Liver (tissue), 9 donors: ENCODE data around the gene CENPX. TPM values are rescaled to one million over a fixed set of nuclear protein-coding genes. Genes with fewer than 3 reads are reported as not detected.

Experiments
- DNase-seq: peaks from one replicate; pipeline ENCODE4 v3.0.0-alpha.2; 2017; ENCODE audit warnings: low spot score
- H3K27ac ChIP-seq, 2 donors: one replicate each; pipeline ENCODE4 v1.7.0; 2013; ENCODE audit warnings: inconsistent platforms in 2 of 2, low read length in 2 of 2, control low read depth in 1 of 2, low read depth in 1 of 2, mild to moderate bottlenecking in 1 of 2
- H3K27me3 ChIP-seq, 4 donors: one replicate each; pipeline versions ENCODE4 v1.6.1 to v1.7.0; 2013; ENCODE audit warnings: low read length in 3 of 4, inconsistent platforms in 1 of 4, mild to moderate bottlenecking in 1 of 4, moderate library complexity in 1 of 4; ENCODE audit not compliant: control insufficient read depth in 4 of 4, insufficient read depth in 4 of 4
- H3K36me3 ChIP-seq, 4 donors: one replicate each; pipeline versions ENCODE4 v1.6.1 to v1.7.0; 2013; ENCODE audit warnings: low read length in 3 of 4, mild to moderate bottlenecking in 3 of 4, low read depth in 1 of 4, moderate library complexity in 1 of 4; ENCODE audit not compliant: control insufficient read depth in 4 of 4, insufficient read depth in 3 of 4
- H3K4me1 ChIP-seq, 4 donors: one replicate each; pipeline versions ENCODE4 v1.6.1 to v1.7.0; 2013; ENCODE audit warnings: low read length in 3 of 4, mild to moderate bottlenecking in 3 of 4, moderate library complexity in 1 of 4; ENCODE audit not compliant: control insufficient read depth in 4 of 4, insufficient read depth in 4 of 4
- H3K4me3 ChIP-seq, 3 donors: one replicate each; pipeline versions ENCODE4 v1.6.1 to v1.7.0; 2013; ENCODE audit warnings: low read length in 3 of 3, control low read depth in 1 of 3, low read depth in 1 of 3, mild to moderate bottlenecking in 1 of 3
- H3K9ac ChIP-seq, 2 donors: one replicate each; pipeline ENCODE4 v1.7.0; 2013; ENCODE audit warnings: low read length in 2 of 2, mild to moderate bottlenecking in 2 of 2, moderate library complexity in 2 of 2, control low read depth in 1 of 2, low read depth in 1 of 2
- H3K9me3 ChIP-seq, 4 donors: one replicate each; pipeline versions ENCODE4 v1.6.1 to v1.7.0; 2013; ENCODE audit warnings: low read length in 3 of 4; ENCODE audit not compliant: control insufficient read depth in 4 of 4
- ATF3 ChIP-seq: IDR thresholded peaks from 2 replicates; pipeline ENCODE4 v1.6.1; 2016; ENCODE audit warnings: antibody characterized with exemption
- CTCF ChIP-seq: fragments of 150-350 bp; IDR thresholded peaks from 2 replicates; pipeline ENCODE4 v1.5.1; 2017; ENCODE audit warnings: improper control_type of control experiment, low read depth, low read length; ENCODE audit not compliant: missing input control
- FOXA2 ChIP-seq: IDR thresholded peaks from 2 replicates; pipeline ENCODE4 v1.6.1; 2016; ENCODE audit warnings: antibody characterized with exemption
- GABPA ChIP-seq, 2 donors: IDR thresholded peaks in 1 of 2; conservative IDR thresholded peaks in 1 of 2; 2 replicates each; pipeline ENCODE4 v1.6.1; 2016; ENCODE audit warnings: antibody characterized with exemption in 2 of 2, mild to moderate bottlenecking in 1 of 2, moderate library complexity in 1 of 2
- HNF4A ChIP-seq, 2 donors: conservative IDR thresholded peaks; 2 replicates each; pipeline ENCODE4 v1.6.1; 2016; ENCODE audit warnings: antibody characterized with exemption in 2 of 2, mild to moderate bottlenecking in 2 of 2
- HNF4G ChIP-seq: IDR thresholded peaks from 2 replicates; pipeline ENCODE4 v1.6.1; 2016; ENCODE audit warnings: antibody characterized with exemption
- MAX ChIP-seq: IDR thresholded peaks from 2 replicates; pipeline ENCODE4 v1.6.1; 2016; ENCODE audit warnings: antibody characterized with exemption
- NR2F2 ChIP-seq: IDR thresholded peaks from 2 replicates; pipeline ENCODE4 v1.6.1; 2016; ENCODE audit warnings: antibody characterized with exemption
- RAD21 ChIP-seq, 2 donors: IDR thresholded peaks; 2 replicates each; pipeline ENCODE4 v1.6.1; 2016; ENCODE audit warnings: antibody characterized with exemption in 2 of 2, mild to moderate bottlenecking in 2 of 2
- RXRA ChIP-seq, 2 donors: IDR thresholded peaks; 2 replicates each; pipeline ENCODE4 v1.6.1; 2017 to 2018; ENCODE audit warnings: antibody characterized with exemption in 2 of 2, mild to moderate bottlenecking in 1 of 2
- SP1 ChIP-seq: IDR thresholded peaks from 2 replicates; pipeline ENCODE4 v1.6.1; 2018; ENCODE audit warnings: antibody characterized with exemption, mild to moderate bottlenecking
- TAF1 ChIP-seq: conservative IDR thresholded peaks from 2 replicates; pipeline ENCODE4 v1.6.1; 2016; ENCODE audit warnings: antibody characterized with exemption, mild to moderate bottlenecking
- YY1 ChIP-seq: IDR thresholded peaks from 2 replicates; pipeline ENCODE4 v1.6.1; 2016; ENCODE audit warnings: antibody characterized with exemption, mild to moderate bottlenecking
- ZBTB33 ChIP-seq: IDR thresholded peaks from 2 replicates; pipeline ENCODE4 v1.6.1; 2016; ENCODE audit warnings: antibody characterized with exemption
- WGBS: extraction: QIAGEN DNeasy Blood & Tissue Kit; methylation state at CpG from one replicate; pipeline ENCODE4 v1.1.7; 2013; 5-methylcytosine and 5-hydroxymethylcytosine counted together
- polyA plus RNA-seq, 2 donors: library from polyadenylated mRNA; stranded (reverse) in 1 of 2; unstranded in 1 of 2; fragments of 200-250 nt in 1 of 2; fragments of >200 nt in 1 of 2; fragmentation: Nextera tagmentation in 1 of 2; extraction: Ambion mirVana in 1 of 2; gene quantifications; one replicate each; pipeline versions ENCODE4 v1.2.1 to v1.2.3, GENCODE V29; 2013 to 2015
- total RNA-seq, 2 donors: library from RNA; depleted of rRNA; stranded (reverse); fragments of >200 nt; gene quantifications; one replicate each; pipeline ENCODE4 v1.2.3, GENCODE V29; 2014
- donor health status: healthy.
- donor health status: healthy.
- donor health status: healthy.
- donor health status: healthy.
- donor health status: healthy.

The CENPX gene
- total and polyA plus RNA-seq, 4 donors, result 22.5 to 83.9 (median 44.9) TPM

- TF ChIP-seq MAX, result no peak
- TF ChIP-seq YY1, result no peak
- no peak for TF ChIP-seq TAF1
- TF ChIP-seq NR2F2, result no peak
- no peak for TF ChIP-seq RXRA (IDR thresholded peaks at IDR 0.05)
- TF ChIP-seq FOXA2, result no peak
- no peak for TF ChIP-seq RAD21 (IDR thresholded peaks at IDR 0.05)
- no peak for TF ChIP-seq ZBTB33
- no peak for TF ChIP-seq HNF4A (conservative IDR thresholded peaks at IDR 0.05)
- no peak for TF ChIP-seq SP1
- no peak for TF ChIP-seq CTCF
- TF ChIP-seq GABPA (IDR thresholded peaks at IDR 0.05 in 1 of 2, conservative IDR thresholded peaks at IDR 0.05 in 1 of 2), result no peak
- TF ChIP-seq ATF3, result no peak
- no peak for TF ChIP-seq HNF4G
- Histone ChIP-seq H3K9me3 (no peaks in the 10 kb centered on the region), H3K36me3 (peaks cover 0 to 3% (median 1%) of the 10 kb centered on the region in 4 donors), H3K4me1 (peaks cover 0 to 6% (median 3%) of the 10 kb centered on the region in 4 donors), H3K4me3 (no peak overlapping the region), H3K27me3 (no peaks in the 10 kb centered on the region), H3K9ac (no peak overlapping the region), H3K27ac (no peak overlapping the region)
- DNase-seq, result no peak
- 94% methylated on average over 30 of the region's 30 CpGs for WGBS
These were observed 16.9 kb downstream of the CENPX start for GRCh38 chr17:82005701-82006348.

GRCh38 chr17:82004517-82005455 lies 17.9 kb downstream of the CENPX start:
- H3K9me3 ChIP-seq, result no peaks in the 10 kb centered on the region
- peaks cover 0 to 3% (median 1%) of the 10 kb centered on the region in 4 donors for H3K36me3 ChIP-seq
- no peak overlapping the region for H3K27ac ChIP-seq
- H3K4me3 ChIP-seq, result no peak overlapping the region
- peaks cover 6 to 14% (median 9%) of the 10 kb centered on the region in 4 donors for H3K4me1 ChIP-seq
- 92% methylated on average over 41 of the region's 41 CpGs for WGBS
- TF ChIP-seq HNF4G, result no peak
- no peak for TF ChIP-seq RAD21 (IDR thresholded peaks at IDR 0.05)
- H3K9ac ChIP-seq, result no peak overlapping the region
- H3K27me3 ChIP-seq, result no peaks in the 10 kb centered on the region
- DNase-seq, result no peak
